AG09319 (cell line): Measurements from ENCODE around the gene KIF4B.

ENCODE experiments used
- DNase-seq: peaks from one replicate; pipeline ENCODE4 v3.0.0-alpha.2; 2010; ENCODE audit warnings: low read depth; ENCODE audit errors: extremely low read depth
- TF ChIP-seq, protein P1 (sequence below): IDR thresholded peaks from 2 replicates; pipeline ENCODE4 v1.5.1; 2011; ENCODE audit warnings: low read depth, mild to moderate bottlenecking, inconsistent platforms, low read length, moderate library complexity

The KIF4B gene, protein sequence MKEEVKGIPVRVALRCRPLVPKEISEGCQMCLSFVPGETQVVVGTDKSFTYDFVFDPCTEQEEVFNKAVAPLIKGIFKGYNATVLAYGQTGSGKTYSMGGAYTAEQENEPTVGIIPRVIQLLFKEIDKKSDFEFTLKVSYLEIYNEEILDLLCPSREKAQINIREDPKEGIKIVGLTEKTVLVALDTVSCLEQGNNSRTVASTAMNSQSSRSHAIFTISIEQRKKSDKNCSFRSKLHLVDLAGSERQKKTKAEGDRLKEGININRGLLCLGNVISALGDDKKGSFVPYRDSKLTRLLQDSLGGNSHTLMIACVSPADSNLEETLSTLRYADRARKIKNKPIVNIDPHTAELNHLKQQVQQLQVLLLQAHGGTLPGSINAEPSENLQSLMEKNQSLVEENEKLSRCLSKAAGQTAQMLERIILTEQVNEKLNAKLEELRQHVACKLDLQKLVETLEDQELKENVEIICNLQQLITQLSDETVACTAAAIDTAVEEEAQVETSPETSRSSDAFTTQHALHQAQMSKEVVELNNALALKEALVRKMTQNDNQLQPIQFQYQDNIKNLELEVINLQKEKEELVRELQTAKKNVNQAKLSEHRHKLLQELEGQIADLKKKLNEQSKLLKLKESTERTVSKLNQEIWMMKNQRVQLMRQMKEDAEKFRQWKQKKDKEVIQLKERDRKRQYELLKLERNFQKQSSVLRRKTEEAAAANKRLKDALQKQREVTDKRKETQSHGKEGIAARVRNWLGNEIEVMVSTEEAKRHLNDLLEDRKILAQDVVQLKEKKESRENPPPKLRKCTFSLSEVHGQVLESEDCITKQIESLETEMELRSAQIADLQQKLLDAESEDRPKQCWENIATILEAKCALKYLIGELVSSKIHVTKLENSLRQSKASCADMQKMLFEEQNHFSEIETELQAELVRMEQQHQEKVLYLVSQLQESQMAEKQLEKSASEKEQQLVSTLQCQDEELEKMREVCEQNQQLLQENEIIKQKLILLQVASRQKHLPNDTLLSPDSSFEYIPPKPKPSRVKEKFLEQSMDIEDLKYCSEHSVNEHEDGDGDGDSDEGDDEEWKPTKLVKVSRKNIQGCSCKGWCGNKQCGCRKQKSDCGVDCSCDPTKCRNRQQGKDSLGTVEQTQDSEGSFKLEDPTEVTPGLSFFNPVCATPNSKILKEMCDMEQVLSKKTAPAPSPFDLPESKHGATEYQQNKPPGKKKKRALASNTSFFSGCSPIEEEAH

DNA sequence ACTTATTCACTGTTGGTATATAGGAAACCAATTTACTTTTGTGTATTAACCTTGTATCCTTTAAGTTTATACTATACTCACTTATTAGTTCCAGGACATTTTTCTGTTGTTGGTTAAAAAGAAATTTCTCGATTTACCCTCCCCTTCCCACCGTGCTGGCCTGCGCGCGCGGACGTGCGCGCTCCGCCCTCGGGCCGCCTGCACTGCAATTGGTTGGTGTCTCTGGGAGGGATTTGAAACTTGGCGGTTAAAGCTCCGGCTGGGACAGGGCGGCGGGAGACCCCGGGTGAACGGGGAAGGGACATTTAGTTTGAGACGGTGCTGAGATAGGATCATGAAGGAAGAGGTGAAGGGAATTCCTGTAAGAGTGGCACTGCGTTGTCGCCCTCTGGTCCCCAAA is at the start of gene KIF4B:
Gene KIF4B (plus strand): TSS at position 230 of the 400 bp plus-strand sequence. CDS start 105 bp downstream, at position 335.
- TF ChIP-seq, protein P1, sequence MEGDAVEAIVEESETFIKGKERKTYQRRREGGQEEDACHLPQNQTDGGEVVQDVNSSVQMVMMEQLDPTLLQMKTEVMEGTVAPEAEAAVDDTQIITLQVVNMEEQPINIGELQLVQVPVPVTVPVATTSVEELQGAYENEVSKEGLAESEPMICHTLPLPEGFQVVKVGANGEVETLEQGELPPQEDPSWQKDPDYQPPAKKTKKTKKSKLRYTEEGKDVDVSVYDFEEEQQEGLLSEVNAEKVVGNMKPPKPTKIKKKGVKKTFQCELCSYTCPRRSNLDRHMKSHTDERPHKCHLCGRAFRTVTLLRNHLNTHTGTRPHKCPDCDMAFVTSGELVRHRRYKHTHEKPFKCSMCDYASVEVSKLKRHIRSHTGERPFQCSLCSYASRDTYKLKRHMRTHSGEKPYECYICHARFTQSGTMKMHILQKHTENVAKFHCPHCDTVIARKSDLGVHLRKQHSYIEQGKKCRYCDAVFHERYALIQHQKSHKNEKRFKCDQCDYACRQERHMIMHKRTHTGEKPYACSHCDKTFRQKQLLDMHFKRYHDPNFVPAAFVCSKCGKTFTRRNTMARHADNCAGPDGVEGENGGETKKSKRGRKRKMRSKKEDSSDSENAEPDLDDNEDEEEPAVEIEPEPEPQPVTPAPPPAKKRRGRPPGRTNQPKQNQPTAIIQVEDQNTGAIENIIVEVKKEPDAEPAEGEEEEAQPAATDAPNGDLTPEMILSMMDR: no peak
- DNase-seq: no peak

DNA sequence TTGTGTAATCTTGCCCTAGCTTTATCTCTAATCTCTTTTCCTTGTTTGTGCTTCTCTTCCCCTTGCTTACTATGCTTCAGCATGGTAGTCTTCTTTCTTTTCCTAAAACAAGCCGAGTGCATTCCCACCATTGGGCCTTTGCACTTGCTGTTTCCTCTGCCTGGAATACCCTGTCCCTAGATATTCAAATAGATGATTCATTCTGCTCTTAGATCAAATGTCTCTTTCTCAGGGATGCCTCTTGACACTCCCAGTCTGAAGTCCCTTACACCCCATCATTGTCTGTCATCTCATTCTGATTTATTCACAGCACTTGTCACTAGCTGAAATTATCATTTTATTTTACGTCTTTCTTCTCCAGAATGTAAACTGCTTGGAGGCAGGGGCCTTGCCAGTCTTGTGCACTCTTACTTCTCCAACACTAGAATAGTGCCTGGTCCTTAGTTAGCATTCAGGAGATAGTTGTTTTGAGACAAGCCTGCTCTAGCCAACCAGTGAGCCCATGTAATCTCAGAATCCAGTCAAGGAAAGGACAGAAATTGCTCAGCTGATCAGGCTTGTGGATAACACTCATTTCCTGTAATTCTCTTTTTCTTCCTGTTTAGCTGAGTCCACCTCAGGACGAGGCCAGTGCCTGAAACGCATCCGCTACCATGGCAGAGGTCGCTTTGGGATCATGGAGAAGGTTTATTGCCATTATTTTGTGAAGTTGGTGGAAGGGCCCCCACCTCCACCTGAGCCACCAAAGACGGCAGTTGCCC is 47.3 kb upstream of the KIF4B start:
- no peak for DNase-seq
- TF ChIP-seq, protein P1: no peak

DNA sequence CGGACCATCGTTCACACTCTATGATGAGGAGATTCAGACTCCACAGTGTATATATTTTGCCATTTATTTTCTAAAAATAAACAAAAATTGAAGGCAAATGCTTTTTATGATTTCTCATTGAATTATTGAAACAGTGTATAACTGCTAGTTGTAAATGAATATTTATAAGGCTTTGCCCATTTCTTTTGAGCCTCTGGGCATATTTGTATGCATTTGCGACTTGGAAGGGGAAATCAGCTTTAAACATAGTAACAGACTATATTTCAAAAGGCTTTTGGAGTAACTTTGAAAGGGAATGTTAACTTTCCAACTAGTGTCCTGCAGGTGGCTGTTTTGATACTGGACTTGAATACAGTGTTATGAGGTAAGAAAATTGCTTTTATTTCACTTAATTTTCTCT is 46.7 kb upstream of the KIF4B start:
- no peak for DNase-seq
- TF ChIP-seq, protein P1: no peak

DNA sequence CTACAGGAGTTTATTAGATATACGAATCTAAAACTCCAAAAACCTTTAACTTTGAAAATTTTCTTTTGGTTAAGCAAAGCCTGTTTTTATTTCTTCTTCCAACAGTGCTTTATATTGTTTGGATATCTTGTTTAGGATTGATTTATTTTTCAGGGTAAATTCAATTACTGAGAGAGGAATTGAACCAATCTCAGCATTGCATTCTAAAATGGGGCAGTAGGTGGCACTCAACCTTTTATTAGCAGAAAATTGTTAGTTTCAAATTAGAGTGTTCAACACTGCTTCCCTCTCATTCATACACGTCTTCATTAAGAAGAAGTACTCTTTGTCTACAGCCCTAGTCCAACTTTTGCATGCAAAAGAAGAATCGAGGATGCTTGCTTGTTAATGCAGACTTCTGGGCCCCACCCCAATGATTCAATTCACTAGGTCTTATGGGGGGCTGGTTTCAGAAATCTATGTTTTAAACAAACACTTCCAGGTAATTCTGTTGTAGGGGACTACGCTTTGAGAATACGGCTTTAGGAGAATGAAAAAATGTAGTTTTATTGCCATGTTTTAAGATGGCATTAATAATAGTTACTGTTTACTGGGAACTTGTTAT is 46.0 kb upstream of the KIF4B start:
- no peak for DNase-seq
- TF ChIP-seq, protein P1: peak; percentile 46

DNA sequence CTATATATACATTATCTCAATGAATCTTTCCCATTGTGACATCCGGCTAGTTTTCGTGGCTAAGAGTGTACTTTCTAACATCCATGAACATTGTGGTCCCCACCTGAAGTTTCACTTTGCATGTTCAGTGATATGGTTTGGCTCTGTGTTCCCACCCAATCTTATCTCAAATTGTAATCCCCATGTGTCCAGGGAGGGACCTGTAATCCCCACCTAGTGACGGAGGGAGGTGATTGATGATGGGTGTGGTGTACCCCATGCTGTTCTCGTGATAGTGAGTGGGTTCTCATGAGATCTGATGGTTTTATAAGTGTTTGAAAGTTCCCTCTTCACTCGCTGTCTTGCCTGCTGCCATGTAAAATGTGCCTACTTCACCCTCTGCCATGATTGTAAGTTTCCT is 44.6 kb upstream of the KIF4B start:
- TF ChIP-seq, protein P1: no peak
- DNase-seq: no peak

DNA sequence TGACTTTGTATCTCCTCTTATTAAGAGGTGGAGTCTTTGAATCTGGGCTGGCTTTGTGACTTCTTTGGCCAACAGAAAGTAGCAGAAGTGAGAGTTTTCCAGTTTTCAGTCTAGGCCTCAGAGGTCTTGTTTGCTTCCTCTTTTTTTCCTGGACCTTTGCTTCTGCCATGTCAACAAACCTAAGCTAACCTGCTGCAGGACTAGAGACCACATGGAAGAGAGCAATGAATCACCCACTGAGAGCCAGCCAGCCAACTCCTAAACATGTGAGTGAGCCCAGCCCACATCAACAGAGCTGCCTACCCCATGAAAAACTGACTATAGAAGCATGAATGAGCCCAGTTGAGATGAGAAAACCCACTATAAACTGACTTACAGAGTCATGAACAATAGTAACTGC is 42.8 kb upstream of the KIF4B start:
- DNase-seq: no peak
- TF ChIP-seq, protein P1: no peak
